M059J (cell line): ENCODE measurements around the gene C17orf100. TPM values are rescaled to one million over a fixed set of nuclear protein-coding genes. Genes with fewer than 3 reads are reported as not detected.

ENCODE experiments used
- DNase-seq: peaks from one replicate; pipeline ENCODE4 v3.0.0-alpha.2; 2012; ENCODE audit warnings: low read depth
- total RNA-seq: library from RNA; depleted of rRNA; stranded (reverse); fragments of >200 nt; shearing (Covaris generic); gene quantifications from 2 replicates; pipeline ENCODE4 v1.2.3, GENCODE V29; 2014

Gene C17orf100
- total RNA-seq, 1 experiment from 2014 or later: 1.6 TPM

GRCh38 chr17:6669479-6670212 is 18.1 kb downstream of the C17orf100 start:
- no peak for DNase-seq

GRCh38 chr17:6670571-6670970 is 19.0 kb downstream of the C17orf100 start:
- no peak for DNase-seq

- no peak for DNase-seq
These were observed 19.4 kb downstream of the C17orf100 start for GRCh38 chr17:6670999-6671398.

- DNase-seq: no peak
These were observed 19.9 kb downstream of the C17orf100 start for GRCh38 chr17:6671431-6671830.

GRCh38 chr17:6674586-6674985 is 23.0 kb downstream of the C17orf100 start:
- DNase-seq: no peak

- DNase-seq: no peak
These were observed 23.8 kb downstream of the C17orf100 start for GRCh38 chr17:6675201-6675825.

GRCh38 chr17:6676802-6677157 is 25.2 kb downstream of the C17orf100 start:
- DNase-seq: no peak

- peak; percentile 80 for DNase-seq
These were observed 25.7 kb downstream of the C17orf100 start for GRCh38 chr17:6677158-6677831.

- DNase-seq: no peak
These were observed 26.4 kb downstream of the C17orf100 start for GRCh38 chr17:6677946-6678345.

GRCh38 chr17:6679241-6679640 is 27.7 kb downstream of the C17orf100 start:
- no peak for DNase-seq

- no peak for DNase-seq
These were observed 29.6 kb downstream of the C17orf100 start for GRCh38 chr17:6681176-6681575.

- DNase-seq: no peak
These were observed 30.1 kb downstream of the C17orf100 start for GRCh38 chr17:6681671-6682070.

- no peak for DNase-seq
These were observed 30.8 kb downstream of the C17orf100 start for GRCh38 chr17:6682339-6682738.

GRCh38 chr17:6683081-6683684 is 31.6 kb downstream of the C17orf100 start:
- no peak for DNase-seq

- no peak for DNase-seq
These were observed 32.3 kb downstream of the C17orf100 start for GRCh38 chr17:6683730-6684459.

GRCh38 chr17:6684460-6684783 is 32.9 kb downstream of the C17orf100 start:
- DNase-seq: no peak

GRCh38 chr17:6684881-6685767 is 33.6 kb downstream of the C17orf100 start:
- no peak for DNase-seq

- DNase-seq: no peak
These were observed 34.5 kb downstream of the C17orf100 start for GRCh38 chr17:6686026-6686425.

- no peak for DNase-seq
These were observed 37.4 kb downstream of the C17orf100 start for GRCh38 chr17:6688944-6689343.

GRCh38 chr17:6690641-6691040 is 39.1 kb downstream of the C17orf100 start:
- no peak for DNase-seq

GRCh38 chr17:6691546-6691945 is 40.0 kb downstream of the C17orf100 start:
- no peak for DNase-seq
